B cell (primary cell): Measurements from ENCODE around the gene SEMA3E.

ENCODE experiments used
- CTCF ChIP-seq: fragments of 200-600 bp; IDR thresholded peaks from one replicate; pipeline ENCODE4 v1.8.0; 2022; ENCODE audit warnings: antibody characterized with exemption, mild to moderate bottlenecking
- EZH2 ChIP-seq: IDR thresholded peaks from 2 replicates; pipeline ENCODE4 v1.6.1; 2012; ENCODE audit warnings: borderline replicate concordance, low read depth, mild to moderate bottlenecking, moderate library complexity, low read length; ENCODE audit not compliant: insufficient read depth, poor library complexity, severe bottlenecking

GRCh38 chr7:83487801-83488200, 161.1 kb downstream of the SEMA3E start:
- TF ChIP-seq CTCF = no peak
- no peak for TF ChIP-seq EZH2
